Loucy (cell line): ENCODE results near the gene SYNE4.

Source experiments
- H2AFZ ChIP-seq: fragments of 200-600 bp; sonication (generic); 2 replicates; pipeline ENCODE4 v1.6.0; 2016; ENCODE audit warnings: antibody characterized with exemption, mild to moderate bottlenecking, low read length, moderate library complexity
- H3F3A ChIP-seq: fragments of 200-600 bp; 2 replicates; pipeline ENCODE4 v1.6.0; 2016; ENCODE audit warnings: antibody characterized with exemption, low read depth, mild to moderate bottlenecking
- H3K27me3 ChIP-seq: fragments of 200-600 bp; sonication (generic); 2 replicates; pipeline ENCODE4 v1.6.1; 2014; ENCODE audit warnings: low read length, mild to moderate bottlenecking; ENCODE audit not compliant: insufficient read depth, poor library complexity, severe bottlenecking
- H3K36me3 ChIP-seq: fragments of 200-600 bp; sonication (generic); 2 replicates; pipeline ENCODE4 v1.6.1; 2016; ENCODE audit warnings: low read length; ENCODE audit not compliant: insufficient read depth
- H3K4me1 ChIP-seq: fragments of 200-600 bp; sonication (generic); 2 replicates; pipeline ENCODE4 v1.5.1; 2014; ENCODE audit warnings: low read length, mild to moderate bottlenecking; ENCODE audit not compliant: insufficient read depth, poor library complexity, severe bottlenecking
- H3K4me2 ChIP-seq: fragments of 200-600 bp; sonication (generic); 2 replicates; pipeline ENCODE4 v1.6.0; 2014; ENCODE audit warnings: antibody characterized with exemption, low read length, low read depth, mild to moderate bottlenecking; ENCODE audit not compliant: poor library complexity, severe bottlenecking
- H3K4me3 ChIP-seq: fragments of 200-600 bp; sonication (generic); 2 replicates; pipeline ENCODE4 v1.5.1; 2014; ENCODE audit warnings: low read length, mild to moderate bottlenecking, mixed read lengths; ENCODE audit not compliant: poor library complexity, severe bottlenecking
- H3K79me2 ChIP-seq: fragments of 200-600 bp; sonication (generic); 2 replicates; pipeline ENCODE4 v1.6.1; 2014; ENCODE audit warnings: low read length; ENCODE audit not compliant: insufficient read depth
- H3K9ac ChIP-seq: fragments of 200-600 bp; sonication (generic); 2 replicates; pipeline ENCODE4 v1.6.0; 2014; ENCODE audit warnings: mild to moderate bottlenecking, low read depth, low read length, moderate library complexity; ENCODE audit not compliant: poor library complexity, severe bottlenecking
- H3K9me2 ChIP-seq: fragments of 200-600 bp; sonication (generic); replicated peaks from 2 replicates; pipeline ENCODE4 v1.6.1; 2016; ENCODE audit warnings: low read depth, low read length, mixed read lengths
- H3K9me3 ChIP-seq: fragments of 200-600 bp; sonication (generic); 2 replicates; pipeline ENCODE4 v1.6.1; 2014; ENCODE audit warnings: mild to moderate bottlenecking, antibody characterized with exemption, low read length, low read depth; ENCODE audit not compliant: insufficient read depth
- H4K20me1 ChIP-seq: fragments of 200-600 bp; sonication (generic); 2 replicates; pipeline ENCODE4 v1.6.0; 2014; ENCODE audit warnings: antibody characterized with exemption, low read length, mild to moderate bottlenecking; ENCODE audit not compliant: insufficient read depth, poor library complexity, severe bottlenecking
- CTCF ChIP-seq: fragments of 200-600 bp; sonication (generic); conservative IDR thresholded peaks from 2 replicates; pipeline ENCODE4 v1.5.1; 2014; ENCODE audit warnings: mild to moderate bottlenecking, antibody characterized with exemption, low read length
- EZH2phosphoT487 ChIP-seq: fragments of 200-600 bp; IDR thresholded peaks from 2 replicates; pipeline ENCODE4 v1.6.1; 2018; ENCODE audit warnings: antibody characterized with exemption, mild to moderate bottlenecking, moderate library complexity, borderline replicate concordance

SYNE4 gene

DNA sequence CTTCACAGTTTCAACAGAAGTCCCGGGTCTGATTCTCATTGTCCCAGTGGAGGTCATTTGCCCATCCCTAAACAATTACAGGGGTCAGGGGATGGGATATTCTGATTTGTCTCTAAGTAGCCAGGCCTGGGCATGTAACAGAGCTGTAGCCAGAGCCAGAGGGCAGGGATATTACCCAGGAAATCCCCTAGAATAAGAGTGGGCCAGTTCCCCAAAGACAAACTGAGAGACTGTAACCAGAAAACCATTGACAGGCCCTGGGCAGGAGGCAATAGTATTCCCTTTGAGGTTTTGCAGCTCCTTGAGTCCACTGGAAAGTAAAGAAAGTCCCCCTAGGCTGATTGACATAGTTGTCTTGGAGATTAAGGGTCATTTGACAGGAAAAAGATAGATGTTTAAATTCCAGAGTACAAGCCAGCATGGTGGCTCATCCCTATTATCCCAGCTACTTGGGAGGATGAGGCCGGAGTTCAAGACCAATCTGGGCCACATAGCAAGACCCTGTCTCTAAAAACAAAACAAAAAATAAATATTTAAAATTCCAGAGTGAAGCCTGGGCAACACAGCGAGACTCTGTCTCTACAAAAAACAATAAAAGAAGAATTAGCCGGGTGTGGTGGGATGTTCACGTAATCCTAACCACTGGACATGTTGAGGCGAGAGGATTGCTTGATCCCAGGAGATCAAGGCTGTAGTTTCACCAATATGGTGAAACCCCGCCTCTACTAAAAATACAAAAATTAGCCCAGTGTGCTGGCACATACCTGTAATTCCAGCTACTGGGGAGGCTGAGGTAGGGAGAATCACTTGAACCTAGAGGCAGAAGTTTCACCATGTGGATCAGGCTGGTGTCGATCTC is 15.5 kb downstream of the SYNE4 start:
- no peaks in the 10 kb centered on the region for H3F3A ChIP-seq
- H3K36me3 ChIP-seq, result no peaks in the 10 kb centered on the region
- H3K27me3 ChIP-seq, result no peaks in the 10 kb centered on the region
- peaks cover 28% of the 10 kb centered on the region for H3K79me2 ChIP-seq
- H4K20me1 ChIP-seq, result peaks cover 12% of the 10 kb centered on the region
- H3K9me2 ChIP-seq, result no peaks in the 10 kb centered on the region
- H3K9me3 ChIP-seq, result no peaks in the 10 kb centered on the region
- peaks cover 26% of the 10 kb centered on the region for H3K4me1 ChIP-seq
- H3K4me3 ChIP-seq, result no peak overlapping the region
- H2AFZ ChIP-seq, result no peak overlapping the region
- H3K9ac ChIP-seq, result no peak overlapping the region
- TF ChIP-seq EZH2phosphoT487 (no peak), CTCF (no peak)
- H3K4me2 ChIP-seq, result no peak overlapping the region

- no peaks in the 10 kb centered on the region for H3K9me2 ChIP-seq
- peaks cover 20% of the 10 kb centered on the region for H3K4me1 ChIP-seq
- no peak overlapping the region for H3K9ac ChIP-seq
- no peak overlapping the region for H2AFZ ChIP-seq
- H3F3A ChIP-seq, result no peaks in the 10 kb centered on the region
- peaks cover 2% of the 10 kb centered on the region for H3K27me3 ChIP-seq
- no peak for TF ChIP-seq EZH2phosphoT487
- no peak for TF ChIP-seq CTCF
- H3K9me3 ChIP-seq, result no peaks in the 10 kb centered on the region
- peaks cover 12% of the 10 kb centered on the region for H4K20me1 ChIP-seq
- no peak overlapping the region for H3K4me2 ChIP-seq
- peaks cover 19% of the 10 kb centered on the region for H3K79me2 ChIP-seq
- H3K4me3 ChIP-seq, result no peak overlapping the region
- no peaks in the 10 kb centered on the region for H3K36me3 ChIP-seq
These were observed 16.7 kb downstream of the SYNE4 start for GRCh38 chr19:35991731-35992450.

- TF ChIP-seq EZH2phosphoT487 (no peak), CTCF (no peak)
- Histone ChIP-seq H2AFZ (no peak overlapping the region), H3F3A (no peaks in the 10 kb centered on the region), H3K79me2 (peaks cover 10% of the 10 kb centered on the region), H3K9me2 (no peaks in the 10 kb centered on the region), H3K4me1 (peaks cover 11% of the 10 kb centered on the region), H3K9me3 (no peaks in the 10 kb centered on the region), H3K9ac (no peak overlapping the region), H3K4me2 (no peak overlapping the region), H3K36me3 (no peaks in the 10 kb centered on the region), H4K20me1 (peaks cover 5% of the 10 kb centered on the region), H3K4me3 (no peak overlapping the region), H3K27me3 (peaks cover 11% of the 10 kb centered on the region)
These were observed 17.6 kb downstream of the SYNE4 start for GRCh38 chr19:35990771-35991730.
